ENCODE measurements around the gene GAB2.

Gene GAB2

DNA sequence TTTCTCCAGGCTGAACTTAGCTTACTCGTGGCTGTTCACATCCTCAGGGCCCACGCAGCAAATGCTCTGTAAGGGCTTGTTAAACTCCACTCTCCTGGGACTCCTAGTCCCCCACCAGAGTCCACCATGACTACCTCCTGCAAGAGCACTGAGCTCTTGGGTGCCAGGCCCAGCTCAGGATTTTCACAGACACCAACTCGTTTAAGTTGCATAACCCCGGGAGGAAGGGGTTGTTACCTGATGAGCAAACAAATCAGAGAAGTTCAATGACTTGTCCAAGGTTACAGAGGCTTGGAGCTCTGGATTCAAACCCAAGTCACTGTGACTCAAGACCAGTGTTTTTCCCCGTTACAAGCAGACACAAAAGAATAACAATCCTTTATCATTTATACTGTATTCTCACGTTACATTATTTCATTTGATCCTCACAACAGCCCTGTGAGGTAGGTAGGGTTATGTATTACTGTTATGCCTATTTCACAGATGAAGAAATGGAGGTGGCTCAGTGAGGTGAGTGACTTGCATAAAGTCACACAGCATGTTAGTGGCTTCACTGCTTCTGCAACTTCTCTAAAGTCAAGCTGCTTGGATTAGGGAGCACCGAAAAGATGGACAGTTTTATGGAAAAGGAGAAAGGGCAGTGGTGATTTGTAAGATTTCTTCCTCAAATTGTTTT is 246.6 kb downstream of the GAB2 start:
- DNase-seq, result no peak

GRCh38 chr11:78170413-78170812 is 247.2 kb downstream of the GAB2 start:
- DNase-seq, result no peak

- DNase-seq, result no peak
Observed at GRCh38 chr11:78168539-78169477, 248.8 kb downstream of the GAB2 start.

- no peak for DNase-seq
Observed at GRCh38 chr11:78166855-78167469, 250.7 kb downstream of the GAB2 start.
